GM12873 (cell line): ENCODE data around the gene RASGRP1.

Experiments used
- TF ChIP-seq, protein P1 (sequence below): IDR thresholded peaks from 2 replicates; pipeline ENCODE4 v1.5.1; 2012; ENCODE audit warnings: low read depth, mild to moderate bottlenecking, moderate library complexity, low read length, control low read depth; ENCODE audit not compliant: insufficient read depth; ENCODE audit errors: missing control alignments

RASGRP1 gene

DNA sequence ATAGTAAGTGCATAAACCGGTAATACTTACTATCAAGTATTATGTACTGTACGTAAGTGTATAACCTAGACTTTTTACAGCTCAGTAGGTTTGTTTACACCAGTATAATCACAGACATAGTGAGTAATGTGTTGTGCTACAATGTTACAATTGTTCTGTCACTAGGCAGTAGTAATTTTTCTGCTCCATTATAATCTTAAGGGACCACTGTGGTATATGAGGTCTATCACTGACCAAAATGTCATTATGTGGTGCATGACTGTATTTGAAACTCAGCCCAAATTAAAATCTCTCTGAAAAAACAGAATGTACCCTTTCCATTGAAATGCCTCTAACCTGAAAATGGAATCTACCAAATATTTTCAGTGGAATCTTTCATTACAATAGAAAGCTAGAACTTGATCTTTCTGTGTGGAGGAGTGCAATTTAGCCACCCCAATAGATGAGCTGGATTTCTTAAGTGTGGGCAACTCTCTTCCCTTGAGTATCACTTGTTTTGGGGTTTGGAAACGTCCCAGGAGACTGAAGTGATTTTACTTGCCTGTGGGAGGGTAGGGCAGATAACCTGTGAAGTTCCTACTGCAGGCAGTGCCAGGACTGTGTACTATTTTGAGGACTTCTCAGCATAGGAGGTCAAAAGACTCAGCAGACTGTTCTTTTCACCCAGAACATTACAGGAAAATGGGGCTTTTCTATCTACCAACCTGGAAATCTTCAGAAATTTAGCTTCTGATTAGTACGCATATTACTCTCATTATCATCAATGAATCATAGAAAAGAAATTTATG, 59.7 kb downstream of the RASGRP1 start:
- TF ChIP-seq, protein P1, sequence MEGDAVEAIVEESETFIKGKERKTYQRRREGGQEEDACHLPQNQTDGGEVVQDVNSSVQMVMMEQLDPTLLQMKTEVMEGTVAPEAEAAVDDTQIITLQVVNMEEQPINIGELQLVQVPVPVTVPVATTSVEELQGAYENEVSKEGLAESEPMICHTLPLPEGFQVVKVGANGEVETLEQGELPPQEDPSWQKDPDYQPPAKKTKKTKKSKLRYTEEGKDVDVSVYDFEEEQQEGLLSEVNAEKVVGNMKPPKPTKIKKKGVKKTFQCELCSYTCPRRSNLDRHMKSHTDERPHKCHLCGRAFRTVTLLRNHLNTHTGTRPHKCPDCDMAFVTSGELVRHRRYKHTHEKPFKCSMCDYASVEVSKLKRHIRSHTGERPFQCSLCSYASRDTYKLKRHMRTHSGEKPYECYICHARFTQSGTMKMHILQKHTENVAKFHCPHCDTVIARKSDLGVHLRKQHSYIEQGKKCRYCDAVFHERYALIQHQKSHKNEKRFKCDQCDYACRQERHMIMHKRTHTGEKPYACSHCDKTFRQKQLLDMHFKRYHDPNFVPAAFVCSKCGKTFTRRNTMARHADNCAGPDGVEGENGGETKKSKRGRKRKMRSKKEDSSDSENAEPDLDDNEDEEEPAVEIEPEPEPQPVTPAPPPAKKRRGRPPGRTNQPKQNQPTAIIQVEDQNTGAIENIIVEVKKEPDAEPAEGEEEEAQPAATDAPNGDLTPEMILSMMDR = no peak

DNA sequence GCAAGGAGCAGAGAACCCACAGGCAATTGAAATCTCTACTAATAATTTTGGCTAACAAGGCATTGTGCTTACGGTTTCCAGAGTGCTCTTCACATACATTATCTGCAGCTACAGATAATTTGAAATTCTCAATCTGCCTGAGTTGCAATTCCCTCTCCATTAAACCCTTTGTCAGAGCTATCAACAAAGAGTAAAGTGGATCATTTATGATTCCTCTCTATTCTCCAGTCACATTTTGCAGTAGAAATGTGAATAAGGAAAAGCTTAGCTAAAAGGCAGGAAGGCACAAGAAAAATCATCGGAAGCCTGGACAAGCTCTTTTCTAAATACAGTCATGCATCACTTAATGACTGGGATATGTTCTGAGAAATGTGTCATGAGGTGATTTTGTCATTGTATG, 61.1 kb downstream of the RASGRP1 start:
- TF ChIP-seq, protein P1 = no peak

DNA sequence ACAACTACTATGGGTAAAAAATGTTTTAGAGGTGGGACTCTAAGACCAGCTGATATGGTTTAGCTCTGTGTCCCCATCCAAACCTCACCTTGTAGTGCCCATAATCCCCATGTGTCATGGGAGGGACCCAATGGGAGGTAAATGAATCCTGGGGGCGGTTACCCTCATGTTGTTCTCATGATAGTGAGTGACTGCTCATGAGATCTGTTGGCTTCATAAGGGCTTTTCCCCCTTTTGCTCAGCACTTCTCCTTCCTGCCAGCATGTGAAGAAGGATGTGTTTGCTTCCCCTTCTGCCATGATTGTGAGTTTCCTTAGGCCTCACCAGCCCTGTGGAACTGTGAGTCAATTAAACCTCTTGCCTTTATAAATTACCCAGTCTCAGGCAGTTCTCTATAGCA, 65.0 kb downstream of the RASGRP1 start:
- TF ChIP-seq, protein P1 = no peak

DNA sequence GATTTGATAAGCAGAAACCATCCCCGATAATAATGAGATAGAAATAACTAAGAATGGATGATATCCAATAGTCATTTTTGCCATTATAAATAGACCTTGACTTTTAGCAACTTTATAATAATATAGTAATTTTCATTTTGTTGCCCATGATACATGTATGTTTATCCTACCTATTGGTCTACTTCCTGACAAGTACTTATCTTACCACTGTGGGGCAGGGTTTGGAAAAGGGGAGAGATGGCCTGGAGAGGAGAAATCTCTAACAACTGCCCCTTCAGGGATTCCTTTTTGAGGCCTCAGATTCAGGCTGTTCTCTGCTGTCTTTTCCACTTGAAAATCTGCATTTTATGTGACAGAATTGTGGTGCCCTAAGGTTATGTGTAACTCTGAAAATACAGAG, 68.5 kb downstream of the RASGRP1 start:
- TF ChIP-seq, protein P1 = no peak

DNA sequence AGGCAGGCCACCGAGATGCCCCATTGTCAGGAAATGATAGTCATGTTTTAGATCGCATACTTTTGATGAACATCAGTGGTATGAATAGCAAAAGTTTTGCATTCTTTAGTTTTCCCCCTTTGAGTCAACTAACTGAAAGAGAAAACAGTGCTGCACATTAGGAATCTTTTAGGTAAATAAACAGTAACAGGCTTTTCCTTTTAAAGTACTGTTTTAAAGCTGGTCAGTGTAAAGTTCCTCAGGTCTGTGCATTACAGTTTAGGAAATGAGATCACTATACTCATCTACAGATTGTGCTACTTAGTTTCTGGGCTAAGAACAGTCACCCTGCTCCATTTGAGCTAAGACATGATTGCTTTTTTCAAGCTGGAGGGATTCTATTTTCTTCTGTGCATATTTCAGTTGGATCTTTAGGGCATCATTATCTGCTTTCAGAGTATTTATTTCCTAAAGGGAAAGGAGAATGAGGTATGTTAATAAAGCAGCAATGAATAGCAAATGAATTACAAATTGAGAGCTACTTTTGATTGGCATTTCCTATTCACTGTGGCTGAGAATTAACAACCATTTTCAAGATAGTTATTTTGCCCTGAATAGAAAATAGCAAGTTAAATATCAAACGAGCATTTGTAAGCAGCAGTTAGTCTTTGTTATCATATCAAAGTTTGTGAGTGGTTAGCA, 74.2 kb downstream of the RASGRP1 start:
- TF ChIP-seq, protein P1 = no peak

- TF ChIP-seq, protein P1 = no peak
Measured at GRCh38 chr15:38487378-38487777, 77.2 kb downstream of the RASGRP1 start.

DNA sequence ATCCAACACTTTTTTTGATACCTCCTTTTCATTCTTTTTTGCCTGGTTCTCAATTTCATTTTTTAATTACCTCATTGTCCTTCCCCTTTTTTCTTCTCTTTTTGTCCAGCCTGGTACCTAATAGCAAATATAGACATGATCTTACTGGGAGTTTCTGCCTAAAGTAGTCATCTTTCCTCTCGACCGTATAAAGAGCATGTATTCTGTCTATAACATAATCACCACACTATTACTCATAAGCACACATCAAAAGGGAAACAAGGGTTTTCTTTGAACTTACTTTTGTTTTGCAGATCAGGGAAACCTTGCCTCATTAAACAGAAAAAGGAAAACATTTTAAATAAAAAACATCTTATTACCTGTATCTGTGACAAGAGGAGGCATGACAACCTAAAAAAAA, 77.7 kb downstream of the RASGRP1 start:
- TF ChIP-seq, protein P1 = no peak
